GM12801 (cell line): ENCODE results near the gene NIPAL3.

Experiments
- CTCF ChIP-seq: IDR thresholded peaks from one replicate; pipeline ENCODE4 v1.5.1; 2011; ENCODE audit warnings: control low read depth; ENCODE audit not compliant: insufficient read length; ENCODE audit errors: extremely low read depth

NIPAL3 gene

GRCh38 chr1:24481101-24481500, 65.5 kb downstream of the NIPAL3 start:
- TF ChIP-seq CTCF: no peak

GRCh38 chr1:24481843-24482610, 66.4 kb downstream of the NIPAL3 start:
- TF ChIP-seq CTCF: no peak

GRCh38 chr1:24483441-24483840, 67.8 kb downstream of the NIPAL3 start:
- TF ChIP-seq CTCF: no peak

- no peak for TF ChIP-seq CTCF
These were observed 68.6 kb downstream of the NIPAL3 start for GRCh38 chr1:24484199-24484598.

GRCh38 chr1:24486331-24487065, 70.9 kb downstream of the NIPAL3 start:
- TF ChIP-seq CTCF: no peak

GRCh38 chr1:24487455-24487854, 71.9 kb downstream of the NIPAL3 start:
- TF ChIP-seq CTCF: no peak

- TF ChIP-seq CTCF: no peak
These were observed 74.1 kb downstream of the NIPAL3 start for GRCh38 chr1:24489674-24490073.
